GM19328 (cell line): Measurements from ENCODE around the gene RAPGEF4.
"Not testable (repeated sequence)": the region's sequence is repeated elsewhere in the genome, so short reads cannot be mapped to it uniquely, and the experiment has no call there.

ENCODE experiments used
- ATAC-seq: cut with Tn5 transposase; IDR thresholded peaks from one replicate; pipeline ENCODE4 v1.9.1; 2021; ENCODE audit warnings: mild to moderate bottlenecking, moderate library complexity; ENCODE audit not compliant: unreplicated experiment

Gene RAPGEF4

GRCh38 chr2:172725746-172726145 is 9.9 kb upstream of the RAPGEF4 start:
- ATAC-seq: no peak

- no peak for ATAC-seq
Observed at GRCh38 chr2:172726172-172726735, 9.4 kb upstream of the RAPGEF4 start.

GRCh38 chr2:172730411-172730810 is 5.2 kb upstream of the RAPGEF4 start:
- no peak for ATAC-seq

GRCh38 chr2:172734711-172735581 is 699 bp upstream of the RAPGEF4 start:
- ATAC-seq: no peak

- ATAC-seq: no peak
Observed at GRCh38 chr2:172736424-172737174, 954 bp downstream of the RAPGEF4 start.

- ATAC-seq: no peak
Observed at GRCh38 chr2:172739661-172740266, 4.1 kb downstream of the RAPGEF4 start.

- no peak for ATAC-seq
Observed at GRCh38 chr2:172740856-172741255, 5.2 kb downstream of the RAPGEF4 start.

- no peak for ATAC-seq
Observed at GRCh38 chr2:172742931-172743540, 7.4 kb downstream of the RAPGEF4 start.

GRCh38 chr2:172743898-172744297 is 8.3 kb downstream of the RAPGEF4 start:
- no peak for ATAC-seq

- ATAC-seq: no peak
Observed at GRCh38 chr2:172745636-172746035, 10.0 kb downstream of the RAPGEF4 start.

GRCh38 chr2:172748543-172748942 is 12.9 kb downstream of the RAPGEF4 start:
- not testable (repeated sequence) for ATAC-seq

GRCh38 chr2:172749388-172749787 is 13.7 kb downstream of the RAPGEF4 start:
- no peak for ATAC-seq

GRCh38 chr2:172751564-172751963 is 15.9 kb downstream of the RAPGEF4 start:
- ATAC-seq: no peak

- no peak for ATAC-seq
Observed at GRCh38 chr2:172753610-172754009, 18.0 kb downstream of the RAPGEF4 start.

- no peak for ATAC-seq
Observed at GRCh38 chr2:172759441-172759840, 23.8 kb downstream of the RAPGEF4 start.

GRCh38 chr2:172761306-172761705 is 25.7 kb downstream of the RAPGEF4 start:
- ATAC-seq: no peak

- ATAC-seq: no peak
Observed at GRCh38 chr2:172762574-172762973, 26.9 kb downstream of the RAPGEF4 start.

- ATAC-seq: no peak
Observed at GRCh38 chr2:172763079-172763478, 27.4 kb downstream of the RAPGEF4 start.

GRCh38 chr2:172765662-172766061 is 30.0 kb downstream of the RAPGEF4 start:
- no peak for ATAC-seq

- ATAC-seq: no peak
Observed at GRCh38 chr2:172768401-172768800, 32.8 kb downstream of the RAPGEF4 start.

GRCh38 chr2:172769879-172770278 is 34.2 kb downstream of the RAPGEF4 start:
- ATAC-seq: no peak
